Stomach (tissue), 4 donors: ENCODE data around the gene DPP6.
"Not testable (repeated sequence)": the region's sequence is repeated elsewhere in the genome, so short reads cannot be mapped to it uniquely, and the experiment has no call there.

Source experiments
- CTCF ChIP-seq, 7 experiments: fragments of 450-650 bp in 4 of 7; fragments of 200-600 bp in 3 of 7; sonication (generic) in 3 of 7; IDR thresholded peaks; one replicate each; pipeline ENCODE4 v1.5.1; 2016 to 2019; ENCODE audit warnings: antibody characterized with exemption in 7 of 7, control low read depth in 2 of 7, mild to moderate bottlenecking in 1 of 7
- EP300 ChIP-seq: sonication (generic); formaldehyde crosslinking; IDR thresholded peaks from one replicate; pipeline ENCODE4 v1.6.1; 2017; ENCODE audit warnings: antibody characterized with exemption
- POLR2A ChIP-seq, 4 donors: fragments of 450-650 bp; IDR thresholded peaks; one replicate each; pipeline ENCODE4 v1.6.1; 2016; ENCODE audit warnings: antibody characterized with exemption in 4 of 4, control low read depth in 2 of 4, mild to moderate bottlenecking in 1 of 4, moderate library complexity in 1 of 4

- not testable (repeated sequence) for TF ChIP-seq CTCF (IDR thresholded peaks at IDR 0.05); POLR2A (IDR thresholded peaks at IDR 0.05); EP300
These were observed 83.4 kb downstream of the DPP6 start for GRCh38 chr7:154135646-154136045.
